BJ (cell line): ENCODE results near the gene WDR35. TPM values are rescaled to one million over a fixed set of nuclear protein-coding genes. Genes with fewer than 3 reads are reported as not detected.
A peak's percentile ranks its signal among the peaks of the same experiment; 100 is the strongest.

Experiments used
- CTCF ChIA-PET: fragments of 350-600 bp; formaldehyde crosslinking; extraction: SDS; loops from one replicate; lab custom pipeline; 2021; ENCODE audit warnings: antibody characterized with exemption, inconsistent platforms; lab: Yijun Ruan, JAX
- POLR2A ChIA-PET: fragments of 300-600 bp; sonication (Branson Sonifier 250); formaldehyde crosslinking; extraction: SDS; loops from one replicate; lab custom pipeline; 2021; ENCODE audit warnings: antibody characterized with exemption; lab: Charles Lee
- DNase-seq: peaks from one replicate; pipeline ENCODE4 v3.0.0-alpha.2; 2011; ENCODE audit warnings: low read depth
- H3K27me3 ChIP-seq: 2 replicates; pipeline ENCODE4 v1.6.0; 2011; ENCODE audit warnings: low read length; ENCODE audit not compliant: control insufficient read depth, insufficient read depth
- H3K36me3 ChIP-seq: 2 replicates; pipeline ENCODE4 v1.5.1; 2011; ENCODE audit warnings: low read length; ENCODE audit not compliant: control insufficient read depth, insufficient read depth
- H3K4me3 ChIP-seq: 2 replicates; pipeline ENCODE4 v1.5.1; 2011; ENCODE audit warnings: low read depth, mild to moderate bottlenecking, control low read depth, low read length
- CTCF ChIP-seq: IDR thresholded peaks from 2 replicates; pipeline ENCODE4 v1.5.1; 2011; ENCODE audit warnings: low read depth, mild to moderate bottlenecking, control low read depth, inconsistent platforms, low read length, moderate library complexity; ENCODE audit not compliant: insufficient read depth
- polyA plus RNA-seq: library from polyadenylated mRNA; depleted of rRNA; stranded (reverse); fragments of >200 nt; gene quantifications from 2 replicates; pipeline ENCODE4 v1.2.3, GENCODE V29; 2011

WDR35 gene
- polyA plus RNA-seq, 1 experiment, result 2.5 TPM

GRCh38 chr2:19916385-19916950 lies 73.4 kb downstream of the WDR35 start:
- Histone ChIP-seq H3K36me3 (no peaks in the 10 kb centered on the region; the same call in 1 of the 2 replicates), H3K4me3 (no peak overlapping the region), H3K27me3 (no peaks in the 10 kb centered on the region)
- ChIA-PET CTCF (no interaction called here), POLR2A (no interaction called here)
- TF ChIP-seq CTCF, result no peak
- no peak for DNase-seq

- ChIA-PET CTCF (interaction anchor here (0.7 kb wide), 1 partner anchor 394 kb away, joined by 3 read pairs; no protein-coding TSS in a partner anchor), POLR2A (no interaction called here)
- no peak for TF ChIP-seq CTCF
- DNase-seq, result no peak
- no peaks in the 10 kb centered on the region for H3K27me3 ChIP-seq
- no peaks in the 10 kb centered on the region; the same call in 1 of the 2 replicates for H3K36me3 ChIP-seq
- H3K4me3 ChIP-seq, result no peak overlapping the region
Measured at GRCh38 chr2:19914266-19914975, 75.5 kb downstream of the WDR35 start.

GRCh38 chr2:19911808-19912509 lies 77.9 kb downstream of the WDR35 start:
- ChIA-PET CTCF (interaction anchor here (1.5 kb wide), 1 partner anchor 21 kb away, joined by 4 read pairs; no protein-coding TSS in a partner anchor), POLR2A (no interaction called here)
- peak; percentile 80 for DNase-seq
- Histone ChIP-seq H3K4me3 (no peak overlapping the region), H3K36me3 (no peaks in the 10 kb centered on the region; the same call in 1 of the 2 replicates), H3K27me3 (no peaks in the 10 kb centered on the region)
- TF ChIP-seq CTCF, result no peak

GRCh38 chr2:19902216-19902740 lies 87.6 kb downstream of the WDR35 start:
- no peak for DNase-seq
- CTCF ChIA-PET, result no interaction called here
- no peak for TF ChIP-seq CTCF
- Histone ChIP-seq H3K27me3 (no peaks in the 10 kb centered on the region), H3K4me3 (peak overlapping the region; percentile 65), H3K36me3 (no peaks in the 10 kb centered on the region)
- POLR2A ChIA-PET, result interaction anchor here (0.7 kb wide), 2 partner anchors 288 to 706 kb away, joined by 3 to 4 read pairs; no protein-coding TSS in a partner anchor
